ENCODE results near the gene ANKH.

The ANKH gene

GRCh38 chr5:14816999-14817761 is 54.4 kb downstream of the ANKH start:
- Histone ChIP-seq H4K20me1 (ENCODE audit: insufficient read depth) (no peaks in the 10 kb centered on the region), H3K4me2 (no peak overlapping the region), H3K9ac (no peak overlapping the region), H3K36me3 (ENCODE audit: insufficient read depth) (no peaks in the 10 kb centered on the region), H3K4me1 (ENCODE audit: low read depth, poor library complexity, severe bottlenecking) (peaks cover 35% of the 10 kb centered on the region), H3K27me3 (ENCODE audit: insufficient read depth, low read depth) (no peaks in the 10 kb centered on the region), H3K4me3 (IDR thresholded peaks at IDR 0.05; ENCODE audit: insufficient read depth, low read depth, low read length) (no peak overlapping the region), H3K27ac (no peak overlapping the region), H3K79me2 (ENCODE audit: insufficient read depth, low read depth) (no peaks in the 10 kb centered on the region), H2AFZ (ENCODE audit: low read depth) (no peak overlapping the region)
- TF ChIP-seq CTCF (conservative IDR thresholded peaks at IDR 0.05; ENCODE audit: low read depth, low read length), result no peak

GRCh38 chr5:14816374-14816998 is 55.1 kb downstream of the ANKH start:
- H3K4me3 ChIP-seq (IDR thresholded peaks at IDR 0.05; ENCODE audit: insufficient read depth, low read depth, low read length), result no peak overlapping the region
- H2AFZ ChIP-seq (ENCODE audit: low read depth), result no peak overlapping the region
- no peak overlapping the region for H3K27ac ChIP-seq
- no peak for TF ChIP-seq CTCF (conservative IDR thresholded peaks at IDR 0.05; ENCODE audit: low read depth, low read length)
- H3K4me1 ChIP-seq (ENCODE audit: low read depth, poor library complexity, severe bottlenecking), result peaks cover 35% of the 10 kb centered on the region
- no peaks in the 10 kb centered on the region for H3K36me3 ChIP-seq (ENCODE audit: insufficient read depth)
- H3K79me2 ChIP-seq (ENCODE audit: insufficient read depth, low read depth), result no peaks in the 10 kb centered on the region; the same call in 1 of the 2 replicates
- no peak overlapping the region for H3K9ac ChIP-seq
- no peak overlapping the region for H3K4me2 ChIP-seq
- no peaks in the 10 kb centered on the region for H3K27me3 ChIP-seq (ENCODE audit: insufficient read depth, low read depth)
- H4K20me1 ChIP-seq (ENCODE audit: insufficient read depth), result no peaks in the 10 kb centered on the region

GRCh38 chr5:14813747-14814146 is 57.8 kb downstream of the ANKH start:
- H4K20me1 ChIP-seq (ENCODE audit: insufficient read depth), result no peaks in the 10 kb centered on the region
- H3K27me3 ChIP-seq (ENCODE audit: insufficient read depth, low read depth), result no peaks in the 10 kb centered on the region
- H3K36me3 ChIP-seq (ENCODE audit: insufficient read depth), result no peaks in the 10 kb centered on the region
- no peak overlapping the region for H2AFZ ChIP-seq (ENCODE audit: low read depth)
- peaks cover 40% of the 10 kb centered on the region for H3K4me1 ChIP-seq (ENCODE audit: low read depth, poor library complexity, severe bottlenecking)
- no peaks in the 10 kb centered on the region; the same call in 1 of the 2 replicates for H3K79me2 ChIP-seq (ENCODE audit: insufficient read depth, low read depth)
- no peak overlapping the region for H3K27ac ChIP-seq
- no peak overlapping the region for H3K4me2 ChIP-seq
- no peak for TF ChIP-seq CTCF (conservative IDR thresholded peaks at IDR 0.05; ENCODE audit: low read depth, low read length)
- no peak overlapping the region for H3K9ac ChIP-seq
- H3K4me3 ChIP-seq (IDR thresholded peaks at IDR 0.05; ENCODE audit: insufficient read depth, low read depth, low read length), result no peak overlapping the region

- TF ChIP-seq CTCF (conservative IDR thresholded peaks at IDR 0.05; ENCODE audit: low read depth, low read length), result no peak
- H3K9ac ChIP-seq, result no peak overlapping the region
- no peaks in the 10 kb centered on the region for H4K20me1 ChIP-seq (ENCODE audit: insufficient read depth)
- H3K4me3 ChIP-seq (IDR thresholded peaks at IDR 0.05; ENCODE audit: insufficient read depth, low read depth, low read length), result no peak overlapping the region
- no peaks in the 10 kb centered on the region; the same call in 1 of the 2 replicates for H3K79me2 ChIP-seq (ENCODE audit: insufficient read depth, low read depth)
- peaks cover 50% of the 10 kb centered on the region for H3K4me1 ChIP-seq (ENCODE audit: low read depth, poor library complexity, severe bottlenecking)
- H3K27ac ChIP-seq, result no peak overlapping the region
- no peak overlapping the region for H2AFZ ChIP-seq (ENCODE audit: low read depth)
- H3K4me2 ChIP-seq, result no peak overlapping the region
- H3K36me3 ChIP-seq (ENCODE audit: insufficient read depth), result no peaks in the 10 kb centered on the region
- H3K27me3 ChIP-seq (ENCODE audit: insufficient read depth, low read depth), result no peaks in the 10 kb centered on the region
Measured at GRCh38 chr5:14812166-14812565, 59.4 kb downstream of the ANKH start.

Data from KMS-11 (cell line).